Measurements from ENCODE around the gene PCLO. TPM values are rescaled to one million over a fixed set of nuclear protein-coding genes. Genes with fewer than 3 reads are reported as not detected.

The PCLO gene
- total RNA-seq, 4 donors from 2014 or later, result 1.4 to 5.8 (median 4.2) TPM

GRCh38 chr7:83060218-83060617 is 102.5 kb downstream of the PCLO start:
- TF ChIP-seq POLR2A (IDR thresholded peaks at IDR 0.05), result no peak
- no peak for TF ChIP-seq CTCF (IDR thresholded peaks at IDR 0.05)
- no peak overlapping the region for H3K4me3 ChIP-seq (ENCODE audit: low read depth, poor library complexity, severe bottlenecking)
- intact Hi-C loops (cut with DNase I; ENCODE audit: low total_unique reads), result no loop called here
- no peak for DNase-seq (ENCODE audit: low spot score in 2 of 2)

DNA sequence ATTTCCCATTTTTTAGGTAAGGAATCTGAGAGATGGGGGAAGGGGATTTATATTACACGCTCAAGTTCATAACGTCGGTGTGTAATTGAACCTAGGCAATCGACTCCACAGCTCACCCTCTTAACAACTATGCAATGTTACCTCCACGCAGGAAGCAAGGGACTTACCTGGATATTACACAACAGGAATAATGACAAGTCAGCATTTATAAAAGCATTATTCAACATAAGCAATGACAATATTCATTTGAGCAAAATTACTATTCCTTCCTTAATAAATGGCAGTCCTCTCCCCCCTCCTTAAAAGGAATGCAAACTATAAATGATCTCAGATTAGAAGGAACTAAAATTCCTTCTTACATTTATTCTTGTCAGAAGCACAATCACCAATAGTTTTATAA is 104.0 kb downstream of the PCLO start:
- H3K4me3 ChIP-seq (ENCODE audit: low read depth, poor library complexity, severe bottlenecking), result no peak overlapping the region
- 89% methylated on average over 5 of the region's 5 CpGs for WGBS, 2 donors
- no peak for TF ChIP-seq CTCF (IDR thresholded peaks at IDR 0.05)
- TF ChIP-seq POLR2A (IDR thresholded peaks at IDR 0.05), result no peak
- DNase-seq (ENCODE audit: low spot score in 2 of 2), result no peak
- intact Hi-C loops (cut with DNase I; ENCODE audit: low total_unique reads), result loop anchor here (5.0 kb wide), 1 partner anchor 181 kb away; no protein-coding TSS in a partner anchor

DNA sequence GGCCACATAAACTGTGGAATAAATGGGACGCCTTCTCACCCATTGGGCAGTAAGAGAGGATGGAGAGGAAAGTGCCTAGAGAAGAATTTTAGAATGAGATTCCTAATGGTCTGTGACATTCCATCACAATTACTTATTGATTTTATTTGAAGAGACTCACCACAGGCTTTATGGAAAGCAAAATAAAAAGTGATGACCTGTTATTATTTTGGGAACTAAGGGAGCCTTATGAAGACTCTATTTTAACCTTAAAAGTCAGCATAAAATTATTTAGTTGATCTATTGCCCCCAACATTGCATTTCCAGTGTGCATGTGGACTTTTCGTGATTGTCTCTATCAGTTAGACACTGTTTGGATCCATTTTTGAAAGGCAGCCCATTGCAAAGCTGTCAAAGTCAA is 107.5 kb downstream of the PCLO start:
- intact Hi-C loops (cut with DNase I; ENCODE audit: low total_unique reads), result loop anchor here (5.0 kb wide), 1 partner anchor 178 kb away; no protein-coding TSS in a partner anchor
- TF ChIP-seq POLR2A (IDR thresholded peaks at IDR 0.05), result no peak
- TF ChIP-seq CTCF (IDR thresholded peaks at IDR 0.05), result no peak
- no peak for DNase-seq (ENCODE audit: low spot score in 2 of 2)
- H3K4me3 ChIP-seq (ENCODE audit: low read depth, poor library complexity, severe bottlenecking), result no peak overlapping the region
- WGBS, 2 donors, result 85 to 87% methylated on average over 2 of the region's 2 CpGs

DNA sequence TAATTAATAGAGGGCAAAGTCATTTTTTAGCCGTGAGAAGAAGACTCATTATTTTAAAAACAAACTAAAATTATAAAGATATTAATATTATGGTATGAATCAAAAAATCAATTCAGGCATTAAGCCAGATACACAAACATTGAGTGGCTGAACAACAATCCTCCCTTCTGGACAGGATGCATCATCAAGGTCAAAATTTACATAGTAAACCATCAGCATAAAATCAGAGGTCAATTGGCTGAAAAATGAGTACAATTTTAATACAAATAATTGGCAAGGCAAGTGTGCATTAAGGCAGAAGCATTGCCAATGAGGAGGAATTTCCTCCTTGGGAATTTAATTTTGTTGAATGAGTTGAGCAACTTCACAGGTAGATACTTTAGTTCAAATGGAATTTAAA is 108.2 kb downstream of the PCLO start:
- WGBS, 2 donors, result 88 to 89% methylated on average over 1 of the region's 1 CpG
- DNase-seq (ENCODE audit: low spot score in 2 of 2), result no peak
- intact Hi-C loops (cut with DNase I; ENCODE audit: low total_unique reads), result no loop called here
- H3K4me3 ChIP-seq (ENCODE audit: low read depth, poor library complexity, severe bottlenecking), result no peak overlapping the region
- no peak for TF ChIP-seq CTCF (IDR thresholded peaks at IDR 0.05)
- TF ChIP-seq POLR2A (IDR thresholded peaks at IDR 0.05), result no peak

DNA sequence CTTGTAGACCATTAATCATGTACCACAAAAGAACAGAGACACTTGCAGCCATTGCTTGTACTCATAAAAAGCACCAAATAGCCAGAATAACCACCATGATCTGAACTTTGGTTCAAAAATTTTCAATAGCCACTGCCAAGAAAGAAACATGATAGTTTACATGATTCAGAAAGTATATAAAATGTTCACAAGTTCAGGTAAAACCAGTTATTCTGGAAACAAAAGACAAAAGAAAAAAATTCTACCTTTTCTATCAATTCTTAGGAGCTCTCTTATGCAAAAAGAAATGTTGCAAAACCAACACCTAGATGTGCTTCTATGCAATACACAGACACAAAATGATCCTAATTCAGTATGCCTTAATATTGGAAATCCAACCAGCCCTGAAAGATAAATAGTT is 108.7 kb downstream of the PCLO start:
- intact Hi-C loops (cut with DNase I; ENCODE audit: low total_unique reads), result no loop called here
- H3K4me3 ChIP-seq (ENCODE audit: low read depth, poor library complexity, severe bottlenecking), result no peak overlapping the region
- TF ChIP-seq POLR2A (IDR thresholded peaks at IDR 0.05), result no peak
- no peak for TF ChIP-seq CTCF (IDR thresholded peaks at IDR 0.05)
- no peak for DNase-seq (ENCODE audit: low spot score in 2 of 2)

DNA sequence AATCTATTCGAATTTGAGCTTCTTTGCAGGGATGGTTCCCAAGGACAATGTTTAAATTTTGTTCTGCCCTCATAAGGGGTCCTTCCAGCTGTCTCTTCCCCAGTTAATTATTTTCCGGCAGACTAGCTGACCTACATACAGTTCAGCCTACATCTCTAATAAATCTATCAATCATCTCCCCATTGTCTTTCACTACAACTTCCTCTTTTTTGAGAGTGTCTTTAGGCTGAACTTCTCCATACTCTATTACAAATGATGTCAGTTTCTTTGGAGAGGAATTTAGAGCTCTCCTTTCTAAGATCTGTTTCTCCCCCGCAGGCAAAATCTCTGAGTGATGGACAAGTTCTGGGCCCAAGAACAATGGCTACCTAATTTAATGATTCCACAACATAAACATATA is 122.2 kb downstream of the PCLO start:
- DNase-seq (ENCODE audit: low spot score in 2 of 2), result no peak
- no peak overlapping the region for H3K4me3 ChIP-seq (ENCODE audit: low read depth, poor library complexity, severe bottlenecking)
- WGBS, 2 donors, result 54 to 59% methylated on average over 3 of the region's 3 CpGs
- TF ChIP-seq CTCF (IDR thresholded peaks at IDR 0.05) (no peak), POLR2A (IDR thresholded peaks at IDR 0.05) (no peak)
- intact Hi-C loops (cut with DNase I; ENCODE audit: low total_unique reads), result no loop called here
